ENCODE results near the gene ELMO3.

GRCh38 chr16:67230809-67231660, 32.1 kb downstream of the ELMO3 start:
- TF ChIP-seq CTCF (IDR thresholded peaks at IDR 0.05): no peak
- no peak for TF ChIP-seq EP300 (IDR thresholded peaks at IDR 0.05)
- no peak for TF ChIP-seq POLR2A (IDR thresholded peaks at IDR 0.05)

Data from ovary (tissue), 3 donors.